K562 (cell line): ENCODE data around the gene GDF2. TPM values are rescaled to one million over a fixed set of nuclear protein-coding genes. Genes with fewer than 3 reads are reported as not detected.

Experiments used
- CREM ChIP-seq: IDR thresholded peaks from 2 replicates; pipeline ENCODE4 v1.6.1; 2014; ENCODE audit warnings: antibody characterized with exemption, low read depth
- CTCFL ChIP-seq: IDR thresholded peaks from 2 replicates; pipeline ENCODE4 v1.6.1; 2011; ENCODE audit warnings: borderline replicate concordance, low read depth, mild to moderate bottlenecking, moderate library complexity, low read length; ENCODE audit not compliant: insufficient read depth, poor library complexity, severe bottlenecking
- ETS2 ChIP-seq: IDR thresholded peaks from 2 replicates; pipeline ENCODE4 v1.6.1; 2016; ENCODE audit warnings: borderline replicate concordance, missing genetic modification characterization, mild to moderate bottlenecking, moderate library complexity, missing compliant biosample characterization; ENCODE audit not compliant: poor library complexity, severe bottlenecking
- ETV1 ChIP-seq: fragments of 450-650 bp; conservative IDR thresholded peaks from 2 replicates; pipeline ENCODE4 v1.6.1; 2016; ENCODE audit warnings: missing genetic modification characterization, control low read depth, low read depth, missing compliant biosample characterization
- FIP1L1 ChIP-seq: fragments of 200-400 bp; formaldehyde crosslinking; IDR thresholded peaks from 2 replicates; pipeline ENCODE4 v1.6.1; 2018; ENCODE audit warnings: mild to moderate bottlenecking, low read depth, low read length; ENCODE audit not compliant: poor library complexity, severe bottlenecking
- HES1 ChIP-seq: fragments of 450-650 bp; IDR thresholded peaks from 2 replicates; pipeline ENCODE4 v1.6.1; 2016; ENCODE audit warnings: low read depth, mild to moderate bottlenecking, moderate library complexity
- JUND ChIP-seq, 2 experiments: IDR thresholded peaks; 2 replicates in 1 of 2; 3 replicates in 1 of 2; pipeline ENCODE4 v1.6.1; 2011; ENCODE audit warnings: borderline replicate concordance in 2 of 2, low read depth in 2 of 2, low read length in 2 of 2, improper control_type of control experiment in 1 of 2, missing biosample characterization in 1 of 2, missing genetic modification characterization in 1 of 2, missing genetic modification reagents in 1 of 2
- TAF15 ChIP-seq: fragments of 200-400 bp; formaldehyde crosslinking; IDR thresholded peaks from 2 replicates; pipeline ENCODE4 v1.6.1; 2017; ENCODE audit warnings: mild to moderate bottlenecking, low read depth, low read length, moderate library complexity
- THRB ChIP-seq: fragments of 450-650 bp; formaldehyde crosslinking; conservative IDR thresholded peaks from 2 replicates; pipeline ENCODE4 v1.4.0; 2022; ENCODE audit warnings: mild to moderate bottlenecking, missing genetic modification characterization
- ZBED1 ChIP-seq: IDR thresholded peaks from 2 replicates; pipeline ENCODE4 v1.6.1; 2014
- ZC3H11A ChIP-seq: IDR thresholded peaks from 2 replicates; pipeline ENCODE4 v1.6.1; 2012; ENCODE audit warnings: low read depth, low read length, improper control_type of control experiment
- ZNF280B ChIP-seq: fragments of 250-450 bp; sonication (Bioruptor Pico); IDR thresholded peaks from 2 replicates; pipeline ENCODE4 v1.5.1; 2021; ENCODE audit warnings: mild to moderate bottlenecking
- ZNF57 ChIP-seq: fragments of 450-650 bp; formaldehyde crosslinking; IDR thresholded peaks from 2 replicates; pipeline ENCODE4 v1.4.0; 2020; ENCODE audit warnings: mild to moderate bottlenecking, moderate library complexity
- ZNF584 ChIP-seq: fragments of 200-800 bp; sonication (Bioruptor generic); IDR thresholded peaks from 2 replicates; pipeline ENCODE4 v1.6.1; 2016; ENCODE audit warnings: low read depth, mild to moderate bottlenecking, missing genetic modification characterization, missing compliant biosample characterization
- ZNF639 ChIP-seq, 2 experiments: fragments of 200-800 bp in 1 of 2; sonication (Bioruptor generic) in 1 of 2; sonication (generic) in 1 of 2; formaldehyde crosslinking in 1 of 2; IDR thresholded peaks in 1 of 2; conservative IDR thresholded peaks in 1 of 2; 2 replicates each; pipeline versions ENCODE4 v1.5.0 to v1.6.1; 2016 to 2020; ENCODE audit warnings: missing compliant biosample characterization in 1 of 2, missing genetic modification characterization in 1 of 2, missing genetic modification reagents in 1 of 2
- ZNF764 ChIP-seq: fragments of 250-450 bp; sonication (Bioruptor Pico); IDR thresholded peaks from 2 replicates; pipeline ENCODE4 v1.4.0; 2020; ENCODE audit warnings: low read depth, mild to moderate bottlenecking, moderate library complexity
- polyA plus RNA-seq, 8 experiments: library from polyadenylated mRNA; depleted of rRNA in 4 of 8; stranded (reverse) in 5 of 8; unstranded in 3 of 8; fragments of >200 nt; fragmentation: Nextera tagmentation in 2 of 8; fragmentation: Illumina TruSeq in 1 of 8; extraction: Ambion mirVana in 2 of 8; extraction: Trizol in 1 of 8; gene quantifications; 2 replicates each; pipeline versions ENCODE4 v1.2.1 to v1.2.3, GENCODE V29; 2011 to 2014; ENCODE audit warnings: inconsistent platforms in 1 of 8, missing spikeins in 1 of 8
- total RNA-seq, 7 experiments: library from RNA; depleted of rRNA in 6 of 7; stranded (reverse); fragments of >200 nt in 6 of 7; fragmentation: Illumina TruSeq in 2 of 7; extraction: Trizol in 2 of 7; gene quantifications; 2 replicates each; pipeline versions ENCODE4 v1.2.1 to v1.2.3, GENCODE V29; 2011 to 2021; ENCODE audit warnings: low replicate concordance in 1 of 7

GDF2 gene
- total and polyA plus RNA-seq, 9 of the 15 experiments (the other 6 are each of a cell fraction or from before 2014, with no cell fraction given): 0.08 to 0.58 (median 0.27) TPM; not detected in 2

- TF ChIP-seq JUND (IDR thresholded peaks at IDR 0.05; ENCODE audit: borderline replicate concordance, low read depth, low read length) (0 out of 2 replicates have a peak, but pooled peaks have one; percentile 17), JUND (tag; IDR thresholded peaks at IDR 0.05; ENCODE audit: borderline replicate concordance, low read depth, low read length) (no peak; the same call in 2 of the 3 replicates), ZNF639 (CRISPR knock-in tag; conservative IDR thresholded peaks at IDR 0.05 in 1 of 2, IDR thresholded peaks at IDR 0.05 in 1 of 2) (no peak), ZNF584 (CRISPR knock-in tag) (no peak), ETS2 (tag) (no peak), HES1 (no peak), CREM (peak; percentile 44), ZNF280B (CRISPR knock-in tag) (no peak), FIP1L1 (no peak), ZBED1 (no peak), CTCFL (peak; percentile 90), ZNF57 (CRISPR knock-in tag) (no peak), TAF15 (no peak), ETV1 (tag) (no peak), ZC3H11A (no peak), THRB (CRISPR knock-in tag) (no peak), ZNF764 (CRISPR knock-in tag) (no peak)
Observed at GRCh38 chr10:47311932-47312662, 10.2 kb upstream of the GDF2 start (continued).
